Measurements from ENCODE around the gene SCG3. TPM values are rescaled to one million over a fixed set of nuclear protein-coding genes. Genes with fewer than 3 reads are reported as not detected.

SCG3 gene
- total and polyA plus RNA-seq, 2 of the 4 experiments (the other 2 are of a cell fraction): 0.02 TPM; not detected in 1

DNA sequence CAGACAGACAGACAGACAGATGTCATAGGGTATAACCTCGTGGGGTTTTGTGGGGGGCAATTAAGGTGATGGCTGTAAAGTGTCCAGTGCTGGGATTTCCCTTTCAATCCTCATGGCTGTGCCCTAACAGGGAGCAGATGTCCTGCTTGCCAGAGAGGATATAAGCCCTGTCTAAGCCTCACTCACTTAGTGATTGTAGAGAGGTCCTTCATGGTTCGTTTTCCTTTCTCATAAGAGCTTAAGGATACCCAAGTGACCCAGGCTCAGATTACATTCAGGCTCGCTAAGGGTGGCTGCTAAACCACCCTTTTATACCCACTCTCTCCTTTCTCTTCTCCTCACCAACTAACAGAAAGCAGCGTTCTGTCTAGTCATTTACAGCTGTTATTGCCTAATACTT, 36.9 kb downstream of the SCG3 start:
- Histone ChIP-seq H4K8ac (ENCODE audit: low read depth in 2 of 2, low read length in 2 of 2) (no peak overlapping the region), H3K4ac (ENCODE audit: low read depth, low read length) (no peak overlapping the region), H3K4me2 (ENCODE audit: low read depth, low read length) (no peak overlapping the region), H4K91ac (ENCODE audit: insufficient read depth, low read depth, low read length) (no peak overlapping the region), H2AK9ac (replicated peaks; ENCODE audit: low read depth, low read length, poor library complexity) (no peak overlapping the region), H2BK20ac (ENCODE audit: low read depth, low read length) (no peak overlapping the region), H3K9ac (ENCODE audit: low read depth, low read length) (no peak overlapping the region), H3K23ac (ENCODE audit: low read depth, low read length) (no peak overlapping the region), H3K4me1 (ENCODE audit: control insufficient read depth, insufficient read depth, low read length) (peaks cover 1% of the 10 kb centered on the region; the same call in 1 of the 2 replicates), H3K27me3 (ENCODE audit: control insufficient read depth, insufficient read depth, low read length) (no peaks in the 10 kb centered on the region), H3K9me3 (ENCODE audit: control insufficient read depth, insufficient read depth, low read length) (no peaks in the 10 kb centered on the region), H3K14ac (replicated peaks; ENCODE audit: low read depth, low read length) (no peak overlapping the region), H2BK5ac (ENCODE audit: low read depth, low read length, poor library complexity, severe bottlenecking) (no peak overlapping the region), H2AK5ac (ENCODE audit: low read depth, low read length) (no peak overlapping the region), H2BK15ac (ENCODE audit: low read depth, low read length) (no peak overlapping the region), H4K5ac (ENCODE audit: low read depth, low read length) (no peak overlapping the region), H3K56ac (ENCODE audit: extremely low read depth, insufficient read depth, low read length) (no peak overlapping the region), H3K36me3 (ENCODE audit: control insufficient read depth, insufficient read depth, low read length) (no peaks in the 10 kb centered on the region), H3K18ac (ENCODE audit: low read depth, low read length) (no peak overlapping the region), H3K27ac (ENCODE audit: insufficient read depth, low read length) (no peak overlapping the region), H3K4me3 (ENCODE audit: insufficient read depth, low read depth, low read length) (no peak overlapping the region), H2BK120ac (ENCODE audit: low read depth, low read length) (no peak overlapping the region), H3K79me1 (ENCODE audit: low read depth in 1 of 2, low read length in 2 of 2) (no peaks in the 10 kb centered on the region), H4K20me1 (ENCODE audit: insufficient read depth, low read length) (no peaks in the 10 kb centered on the region), H2AFZ (replicated peaks; ENCODE audit: low read length, poor library complexity) (no peak overlapping the region), H3K9me1 (ENCODE audit: insufficient read depth, low read length) (peaks cover 3% of the 10 kb centered on the region; the same call in 1 of the 2 replicates)
- TF ChIP-seq, protein P1, sequence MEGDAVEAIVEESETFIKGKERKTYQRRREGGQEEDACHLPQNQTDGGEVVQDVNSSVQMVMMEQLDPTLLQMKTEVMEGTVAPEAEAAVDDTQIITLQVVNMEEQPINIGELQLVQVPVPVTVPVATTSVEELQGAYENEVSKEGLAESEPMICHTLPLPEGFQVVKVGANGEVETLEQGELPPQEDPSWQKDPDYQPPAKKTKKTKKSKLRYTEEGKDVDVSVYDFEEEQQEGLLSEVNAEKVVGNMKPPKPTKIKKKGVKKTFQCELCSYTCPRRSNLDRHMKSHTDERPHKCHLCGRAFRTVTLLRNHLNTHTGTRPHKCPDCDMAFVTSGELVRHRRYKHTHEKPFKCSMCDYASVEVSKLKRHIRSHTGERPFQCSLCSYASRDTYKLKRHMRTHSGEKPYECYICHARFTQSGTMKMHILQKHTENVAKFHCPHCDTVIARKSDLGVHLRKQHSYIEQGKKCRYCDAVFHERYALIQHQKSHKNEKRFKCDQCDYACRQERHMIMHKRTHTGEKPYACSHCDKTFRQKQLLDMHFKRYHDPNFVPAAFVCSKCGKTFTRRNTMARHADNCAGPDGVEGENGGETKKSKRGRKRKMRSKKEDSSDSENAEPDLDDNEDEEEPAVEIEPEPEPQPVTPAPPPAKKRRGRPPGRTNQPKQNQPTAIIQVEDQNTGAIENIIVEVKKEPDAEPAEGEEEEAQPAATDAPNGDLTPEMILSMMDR (conservative IDR thresholded peaks at IDR 0.05; ENCODE audit: low read depth, low read length): no peak
- no peak for TF ChIP-seq BHLHE40 (IDR thresholded peaks at IDR 0.05; ENCODE audit: low read depth, low read length)
- DNase-seq (no peak), ATAC-seq (ENCODE audit: low read depth) (no peak)
- in situ Hi-C loops (cut with MboI; ENCODE audit: low sequenced_read_pairs) (no loop called here), intact Hi-C loops (cut with micrococcal nuclease) (no loop called here), dilution Hi-C loops (cut with HindIII; ENCODE audit: low sequenced_read_pairs, unreplicated experiment) (no loop called here)
- CTCF ChIA-PET: no interaction called here
- no CpG with 5 or more reads among the region's 4 CpGs for WGBS, 2 experiments (ENCODE audit: extremely low coverage in 2 of 2, insufficient read length in 1 of 2)
- no TSS peak for BruUV-seq (replicated peaks)
- POLR2A ChIA-PET (ENCODE audit: unreplicated experiment): interaction anchor here (0.8 kb wide), 1 partner anchor 19 kb away, joined by 4 read pairs; the partner anchor contains the start of gene LYSMD2
